ENCODE results near the gene MSL3.

Gene MSL3, protein sequence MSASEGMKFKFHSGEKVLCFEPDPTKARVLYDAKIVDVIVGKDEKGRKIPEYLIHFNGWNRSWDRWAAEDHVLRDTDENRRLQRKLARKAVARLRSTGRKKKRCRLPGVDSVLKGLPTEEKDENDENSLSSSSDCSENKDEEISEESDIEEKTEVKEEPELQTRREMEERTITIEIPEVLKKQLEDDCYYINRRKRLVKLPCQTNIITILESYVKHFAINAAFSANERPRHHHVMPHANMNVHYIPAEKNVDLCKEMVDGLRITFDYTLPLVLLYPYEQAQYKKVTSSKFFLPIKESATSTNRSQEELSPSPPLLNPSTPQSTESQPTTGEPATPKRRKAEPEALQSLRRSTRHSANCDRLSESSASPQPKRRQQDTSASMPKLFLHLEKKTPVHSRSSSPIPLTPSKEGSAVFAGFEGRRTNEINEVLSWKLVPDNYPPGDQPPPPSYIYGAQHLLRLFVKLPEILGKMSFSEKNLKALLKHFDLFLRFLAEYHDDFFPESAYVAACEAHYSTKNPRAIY

DNA sequence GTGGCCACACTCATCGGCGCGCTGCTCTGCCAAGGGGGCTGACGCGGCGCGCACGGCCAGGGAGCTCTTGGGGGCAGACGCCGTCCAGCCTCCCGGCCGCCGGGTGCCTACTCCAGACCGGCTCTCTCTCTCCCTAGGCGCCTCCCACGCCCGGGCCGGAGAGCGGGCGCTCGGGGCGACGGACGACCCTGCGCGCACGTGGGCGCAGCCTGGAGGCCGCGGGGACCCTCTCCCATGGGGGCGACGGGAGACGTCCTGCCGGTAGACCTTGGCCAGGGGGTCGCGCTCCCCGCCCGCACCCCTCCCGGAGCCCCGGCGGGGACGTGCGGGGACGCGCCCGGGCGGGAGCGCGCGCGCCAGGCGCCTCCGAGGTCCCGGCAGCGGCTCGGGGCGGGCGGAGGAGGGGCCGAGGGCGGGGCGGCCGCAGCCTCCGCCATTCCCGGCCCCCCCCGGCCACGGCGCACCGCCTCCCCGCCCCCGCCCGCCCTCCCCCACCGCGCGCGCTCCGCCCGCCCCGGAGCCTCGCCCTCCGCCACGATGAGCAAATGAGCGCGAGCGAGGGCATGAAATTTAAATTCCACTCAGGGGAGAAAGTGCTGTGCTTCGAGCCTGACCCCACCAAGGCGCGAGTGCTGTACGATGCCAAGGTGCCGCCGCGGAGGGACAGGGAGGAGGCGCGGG lies at the start of gene MSL3:
Gene MSL3 (plus strand): TSS at position 519 of the 681 bp plus-strand sequence. CDS start 27 bp downstream, at position 546.
- DNase-seq (ENCODE audit: low spot score): peak; percentile 75

DNA sequence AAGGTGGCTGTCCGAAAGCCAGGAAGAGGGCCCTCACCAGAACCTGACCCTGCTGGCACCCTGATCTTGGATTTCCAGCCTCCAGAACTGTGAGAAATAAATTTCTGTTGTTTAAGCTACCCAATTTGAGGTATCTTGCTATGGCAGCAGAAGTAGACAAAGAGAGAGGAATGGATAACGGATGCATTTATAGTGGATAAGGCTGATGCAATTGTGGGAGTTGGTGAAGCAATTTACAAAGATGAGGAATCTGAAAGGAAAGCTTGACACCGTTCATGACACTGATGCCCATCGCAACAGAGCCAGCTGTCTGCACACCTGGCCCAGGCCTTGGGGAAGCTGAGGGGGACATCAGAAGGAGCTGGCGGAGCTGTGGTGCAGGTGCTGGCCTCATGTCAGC lies 35.7 kb upstream of the MSL3 start:
- no peak for DNase-seq (ENCODE audit: low spot score)

DNA sequence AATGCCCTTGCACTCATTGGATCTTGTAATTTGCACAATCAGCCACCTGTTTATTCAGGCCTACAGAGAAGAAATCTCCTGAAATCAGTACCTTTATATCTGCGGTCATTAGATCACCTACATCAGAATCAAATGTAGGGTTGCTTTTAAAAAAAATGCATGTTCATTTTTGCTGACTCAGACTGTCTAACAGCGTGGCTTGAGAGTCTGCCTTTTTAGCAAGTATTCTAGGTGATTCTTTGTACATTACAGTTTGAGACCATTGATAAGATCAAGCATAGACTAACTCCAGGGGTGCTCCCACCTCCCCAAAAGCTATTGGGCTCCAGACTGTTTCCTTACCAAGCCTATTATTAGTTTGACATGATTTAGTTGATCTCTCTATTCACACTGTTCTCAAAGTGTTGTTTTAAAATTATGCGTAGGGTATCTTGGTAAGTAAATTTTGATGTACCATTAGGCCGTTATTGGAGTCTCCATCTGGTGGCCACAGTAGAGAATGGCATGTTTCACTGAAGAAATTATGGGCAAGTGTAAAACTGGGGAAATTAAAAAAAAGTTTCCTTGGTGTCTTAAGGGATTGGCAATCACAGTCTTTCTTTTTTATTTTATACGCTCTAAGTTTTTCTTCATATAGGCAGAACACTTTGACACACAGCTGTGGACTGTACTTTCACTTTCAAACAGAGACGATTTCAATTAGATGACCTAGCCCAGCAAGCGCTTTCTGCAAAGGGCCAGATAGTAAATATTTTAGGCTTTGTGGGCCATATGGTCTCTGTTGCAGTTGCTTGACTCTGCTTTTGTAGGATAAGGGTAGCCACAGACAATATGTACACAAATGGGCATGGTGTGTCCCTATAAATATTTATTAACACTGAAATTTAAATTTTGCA lies 33.7 kb upstream of the MSL3 start:
- DNase-seq (ENCODE audit: low spot score): peak; percentile 44

DNA sequence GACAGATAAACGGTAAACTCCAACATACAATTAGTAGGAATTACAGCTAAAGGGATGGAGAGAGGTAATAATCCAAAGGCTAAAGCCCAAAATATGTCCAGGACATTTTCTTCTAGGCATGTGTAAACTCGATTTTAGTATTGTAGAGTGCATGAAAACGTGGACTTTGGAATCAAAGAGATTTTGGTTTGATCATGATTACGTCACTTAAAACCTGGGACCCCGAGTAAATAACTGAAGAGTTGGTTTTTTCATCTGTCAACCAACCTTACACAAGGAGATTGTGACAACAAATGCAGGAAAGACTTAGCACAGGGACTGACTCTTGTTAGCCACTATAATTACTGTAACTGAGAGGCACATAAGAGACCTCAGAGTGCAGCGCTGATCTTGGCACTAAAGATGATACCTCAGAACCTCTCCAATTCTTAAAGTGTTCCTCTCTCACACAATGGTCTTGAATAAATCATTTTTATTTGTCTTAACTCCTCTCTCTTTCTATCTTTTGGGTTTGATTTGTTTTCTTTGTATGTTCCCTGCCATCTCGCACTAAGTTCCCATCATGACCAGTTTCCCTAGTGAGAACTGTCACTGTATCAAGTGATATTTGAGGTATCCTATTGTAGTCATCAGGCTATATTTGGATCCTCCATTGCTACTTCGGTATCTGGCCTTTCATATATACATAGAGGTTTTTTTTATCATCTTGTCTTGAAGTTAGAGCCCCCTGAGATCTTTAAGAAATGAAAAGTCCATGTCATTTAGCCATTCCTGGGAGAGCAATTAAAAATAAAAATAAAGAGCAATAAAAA lies 32.2 kb upstream of the MSL3 start:
- no peak for DNase-seq (ENCODE audit: low spot score)

DNA sequence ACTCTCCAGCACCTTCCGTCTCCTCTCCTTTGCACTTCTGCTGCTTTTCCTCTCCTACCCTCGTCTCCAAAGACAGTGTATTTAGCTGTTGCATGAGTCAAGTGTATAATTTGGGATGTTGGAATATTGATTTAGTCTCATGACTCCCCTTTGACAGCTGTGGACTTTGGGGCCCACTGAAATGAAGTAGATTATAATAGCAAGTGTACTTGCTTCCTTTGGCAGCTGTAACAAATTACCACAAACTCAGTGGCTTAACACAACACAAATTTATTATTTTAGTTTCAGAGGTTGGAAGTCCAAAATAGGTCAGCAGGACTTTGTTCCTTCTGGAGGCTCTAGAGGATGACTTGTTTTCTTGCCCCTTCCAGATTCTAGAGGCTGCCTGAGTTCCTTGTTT lies 29.5 kb upstream of the MSL3 start:
- DNase-seq (ENCODE audit: low spot score): no peak

DNA sequence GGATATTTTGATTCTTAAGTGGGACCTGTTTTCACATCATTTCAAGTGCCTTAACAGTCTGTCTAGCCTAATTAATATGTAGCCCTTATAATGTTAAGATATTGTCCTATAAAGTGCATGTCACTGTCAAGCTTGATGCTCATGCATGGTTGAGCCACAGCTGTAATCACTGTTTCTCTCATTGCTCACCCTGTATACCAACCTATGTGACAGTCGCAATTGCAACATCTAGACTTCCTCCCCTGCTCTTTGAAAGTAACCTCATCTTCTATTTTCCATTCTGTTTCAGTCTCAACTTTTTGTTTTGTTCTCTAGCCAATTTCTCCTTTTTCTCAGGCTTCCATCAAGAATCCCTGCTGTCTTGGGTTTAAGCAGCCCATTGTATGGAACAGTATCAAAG lies 24.4 kb upstream of the MSL3 start:
- DNase-seq (ENCODE audit: low spot score): no peak

DNA sequence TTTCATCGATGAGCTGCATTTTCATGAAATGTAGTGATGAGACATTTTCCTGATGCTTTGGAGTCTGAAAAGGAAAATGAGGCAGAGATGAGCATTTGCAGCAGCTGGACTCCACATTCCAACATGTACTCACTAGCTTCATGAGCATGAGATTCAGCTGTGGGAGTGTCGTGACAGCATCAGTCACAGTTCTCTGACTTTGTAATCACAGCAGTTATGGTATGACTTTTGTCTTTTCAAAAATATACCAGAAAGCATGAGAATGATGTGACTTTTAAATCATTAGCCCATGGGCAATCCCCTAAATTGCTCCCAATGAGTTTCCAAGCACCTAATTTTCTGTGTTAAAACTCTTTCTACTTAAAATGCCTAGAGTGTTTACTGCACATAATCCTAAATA lies 18.3 kb upstream of the MSL3 start:
- DNase-seq (ENCODE audit: low spot score): no peak

DNA sequence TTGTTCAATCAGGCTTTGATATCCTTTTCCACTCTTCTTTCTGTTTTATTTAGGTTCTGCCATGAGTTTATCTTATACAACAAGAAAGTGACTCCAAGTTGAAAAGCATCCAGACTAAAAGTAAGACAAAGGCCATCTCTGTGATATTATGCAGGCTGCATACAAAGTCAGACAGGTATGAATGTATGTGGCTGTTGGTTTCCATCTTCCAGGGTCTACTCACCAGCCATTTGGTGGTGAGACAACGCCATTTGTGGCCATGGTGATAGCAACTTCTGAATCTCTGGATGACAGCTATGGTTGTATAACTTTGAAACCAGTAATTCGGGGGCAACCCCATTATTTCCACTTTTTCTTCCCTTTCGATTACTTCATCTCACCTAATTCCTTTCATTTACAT lies 17.2 kb upstream of the MSL3 start:
- no peak for DNase-seq (ENCODE audit: low spot score)

DNA sequence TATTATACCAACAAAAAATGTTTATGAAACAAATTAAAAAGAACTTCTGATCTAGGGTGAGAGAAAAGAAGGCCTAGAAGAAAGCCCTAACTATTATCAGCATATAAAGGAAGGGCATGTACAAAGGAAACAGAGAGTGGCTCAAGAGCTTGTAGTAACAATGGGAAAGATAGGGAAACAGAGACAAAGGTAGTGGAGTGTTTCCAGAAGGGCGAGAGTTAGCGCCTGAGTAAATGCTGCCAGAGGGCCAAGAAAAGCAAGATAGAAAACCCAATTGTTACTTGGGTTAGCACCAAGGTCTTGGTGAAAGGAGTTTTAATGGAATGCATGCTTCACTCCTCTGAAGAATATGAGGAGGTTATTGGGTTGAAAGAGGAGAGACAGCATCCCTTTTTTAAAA lies 16.5 kb upstream of the MSL3 start:
- DNase-seq (ENCODE audit: low spot score): no peak

DNA sequence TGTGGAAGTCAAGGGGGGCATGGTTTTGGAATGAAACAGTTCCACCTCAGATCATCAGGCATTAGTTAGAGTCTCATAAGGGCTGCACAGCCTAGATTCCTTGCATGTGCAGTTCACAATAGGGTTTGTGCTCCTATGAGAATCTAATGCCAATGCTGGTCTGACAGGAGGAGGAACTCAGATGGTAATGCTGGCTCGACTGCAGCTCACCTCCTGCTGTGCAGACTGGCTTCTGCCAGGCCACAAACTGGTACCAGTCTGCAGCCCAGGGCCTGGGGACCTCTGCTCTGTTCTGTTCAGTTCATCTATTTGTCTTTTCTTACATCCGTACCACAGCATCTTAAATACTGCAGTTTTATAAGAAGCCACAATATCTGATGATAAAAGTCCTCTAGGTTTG lies 12.2 kb upstream of the MSL3 start:
- DNase-seq (ENCODE audit: low spot score): no peak

DNA sequence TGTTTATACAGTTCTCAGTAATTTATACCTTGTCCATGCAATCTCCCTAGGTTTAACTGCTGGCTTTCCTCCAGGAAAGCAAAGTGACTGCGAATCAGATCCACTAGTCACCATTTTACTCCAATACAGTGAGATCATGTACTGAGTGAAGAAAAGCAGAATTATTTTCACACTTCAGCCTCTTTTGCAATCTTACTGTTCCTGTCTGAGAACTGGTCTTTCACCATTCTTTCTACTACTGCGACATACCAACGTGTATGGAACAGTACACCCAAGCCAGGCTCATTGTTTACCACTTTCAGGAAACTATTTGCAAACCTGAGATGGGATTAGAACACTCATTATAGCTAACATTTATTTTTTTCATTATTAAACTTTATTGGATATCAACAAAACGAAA lies 8.0 kb upstream of the MSL3 start:
- DNase-seq (ENCODE audit: low spot score): no peak

DNA sequence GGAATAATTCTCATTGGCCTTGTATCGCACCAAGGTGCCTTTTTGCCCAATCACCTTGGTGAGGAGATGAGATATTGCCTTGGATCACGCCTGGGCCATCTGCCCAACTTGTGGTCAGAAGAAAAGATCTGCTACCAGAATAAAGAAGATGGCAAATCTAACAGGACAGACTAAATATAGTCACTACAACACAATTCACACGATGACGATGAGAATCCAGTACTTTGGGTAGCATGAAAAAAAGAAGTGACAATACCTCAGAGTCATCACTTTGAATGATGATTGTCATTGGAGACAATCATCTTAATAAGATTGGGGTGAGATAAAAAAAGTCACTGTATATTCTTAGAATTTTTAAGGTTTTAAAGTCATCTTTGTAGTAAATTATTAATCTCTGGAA lies 7.3 kb upstream of the MSL3 start:
- no peak for DNase-seq (ENCODE audit: low spot score)

DNA sequence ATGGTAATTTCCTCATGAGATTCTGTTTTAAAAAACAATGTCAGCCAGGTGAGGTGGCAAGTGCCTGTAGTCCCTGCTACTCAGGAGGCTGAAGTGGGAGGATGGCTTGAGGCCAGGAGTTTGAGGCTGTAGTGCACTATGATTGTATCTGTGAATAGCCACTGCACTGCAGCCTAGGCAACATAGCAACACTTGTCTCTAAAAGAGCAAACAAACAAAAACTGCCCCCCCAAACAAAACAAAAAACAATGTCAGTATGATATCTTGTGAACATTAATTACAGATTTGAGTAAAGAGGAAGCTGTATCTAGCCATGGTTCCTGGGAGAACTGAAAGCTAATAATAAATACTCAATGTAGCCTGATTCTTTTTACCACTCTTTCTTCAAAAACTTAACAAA lies 6.8 kb upstream of the MSL3 start:
- DNase-seq (ENCODE audit: low spot score): no peak

DNA sequence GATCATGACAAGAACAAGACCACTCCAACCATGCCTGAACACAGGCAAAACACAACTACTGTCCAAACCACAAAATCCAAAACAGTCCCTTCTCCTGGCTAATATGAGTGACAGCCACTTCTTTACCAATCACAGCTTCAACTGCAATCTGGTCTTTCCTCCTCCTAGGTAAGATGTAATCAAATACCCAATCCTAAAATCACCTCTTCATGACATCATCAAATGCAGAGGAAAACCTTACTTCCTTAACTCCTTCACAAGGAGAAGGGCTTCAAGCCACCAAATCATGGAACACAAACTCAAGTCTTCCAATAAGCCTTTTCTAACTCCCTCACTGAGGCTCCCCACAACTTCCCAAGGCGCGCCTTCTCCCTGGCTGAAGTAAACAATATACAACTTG lies 4.4 kb upstream of the MSL3 start:
- DNase-seq (ENCODE audit: low spot score): no peak

DNA sequence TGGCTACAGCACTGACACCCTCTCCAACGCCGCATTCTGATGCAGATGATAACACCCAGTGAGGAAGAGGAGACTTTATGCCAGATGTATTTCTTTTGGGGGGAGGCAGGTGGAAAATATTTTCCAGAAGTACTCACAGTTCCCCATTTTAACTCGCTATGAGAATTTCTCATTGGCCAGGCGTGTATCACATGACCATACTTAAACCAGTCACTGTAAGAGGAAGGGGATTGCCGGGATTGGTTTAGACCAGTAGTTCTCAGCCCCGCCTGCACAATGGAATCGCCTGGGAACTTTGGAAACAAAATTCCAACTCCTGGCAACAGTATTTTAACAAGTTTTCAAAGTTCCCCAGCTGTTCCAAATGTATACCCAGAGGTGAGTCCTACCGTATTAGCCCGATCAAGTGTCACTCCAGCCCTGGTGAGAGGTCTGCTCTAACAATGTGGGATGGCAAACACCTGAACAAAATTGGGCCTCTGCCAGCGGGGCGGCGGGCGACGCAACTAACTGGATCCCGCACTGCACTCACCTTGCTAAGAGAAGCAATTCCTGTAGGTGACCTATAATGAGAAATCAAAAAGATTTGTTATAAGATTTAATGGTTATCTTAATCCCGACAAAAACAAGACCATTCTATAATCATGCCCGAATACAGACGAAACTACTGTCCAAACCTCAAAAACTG lies 2.9 kb upstream of the MSL3 start:
- no peak for DNase-seq (ENCODE audit: low spot score)

DNA sequence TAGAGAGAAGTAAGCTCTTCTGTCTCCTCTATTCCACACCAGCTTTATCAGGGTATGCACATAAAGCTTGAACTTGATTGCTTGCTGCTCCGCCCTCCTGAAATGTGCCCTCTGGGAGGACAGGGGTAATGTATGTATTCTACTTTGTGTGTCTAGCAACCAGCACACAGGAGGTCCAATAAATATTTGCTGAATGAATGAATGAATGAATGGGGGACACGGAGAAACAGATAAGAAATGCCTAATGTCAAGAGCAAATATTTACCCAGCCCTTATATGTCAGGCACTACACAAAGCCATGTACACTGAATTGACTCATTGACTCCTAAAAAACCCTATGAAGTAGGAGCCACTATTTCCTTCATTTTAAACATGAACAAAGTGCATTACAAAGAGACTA lies 2.3 kb upstream of the MSL3 start:
- no peak for DNase-seq (ENCODE audit: low spot score)

DNA sequence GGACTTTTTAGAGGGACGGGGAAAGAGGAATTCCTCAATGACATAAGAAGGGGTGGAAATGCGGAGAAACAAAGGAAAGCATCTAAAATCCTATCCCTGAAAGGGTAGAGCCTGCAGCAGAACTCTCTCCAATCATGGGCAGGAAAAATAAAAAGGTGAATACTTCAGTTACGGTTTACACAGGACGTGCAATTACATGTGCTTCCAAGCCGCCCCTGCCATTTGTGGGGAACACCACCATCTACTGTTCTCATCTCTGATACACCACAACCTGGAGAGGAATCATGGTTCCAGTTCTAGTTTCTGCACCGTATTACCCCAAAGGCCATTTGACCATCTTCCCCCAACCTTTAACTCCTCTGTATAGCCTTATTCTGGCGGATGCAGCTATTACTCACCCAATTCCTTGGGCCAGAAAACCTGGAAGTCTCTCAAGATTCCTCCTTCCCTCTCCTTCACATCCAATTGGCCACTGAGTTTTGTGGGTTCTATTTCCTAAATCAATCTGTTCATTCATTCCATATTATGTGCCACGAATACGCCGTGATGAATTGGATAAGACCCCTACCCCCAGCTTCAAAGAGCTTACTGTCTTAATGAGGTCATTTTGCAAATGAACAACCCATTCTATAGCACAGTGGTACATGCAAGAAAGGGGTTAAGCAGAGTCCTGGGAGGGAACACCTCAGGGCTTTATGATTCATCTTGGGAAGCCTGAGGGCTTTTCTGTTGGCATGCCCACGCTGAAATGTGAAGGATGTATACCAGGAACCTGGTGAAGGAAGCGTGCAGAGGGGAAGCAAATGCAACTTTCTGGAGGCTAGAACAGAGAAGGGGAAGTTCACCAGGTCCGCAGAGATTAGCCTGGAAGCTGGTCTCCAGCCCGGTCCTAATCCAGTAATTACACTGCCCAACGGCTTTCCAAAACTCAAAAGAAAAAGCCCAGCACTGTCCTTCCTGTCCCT lies 1.4 kb upstream of the MSL3 start:
- no peak for DNase-seq (ENCODE audit: low spot score)

DNA sequence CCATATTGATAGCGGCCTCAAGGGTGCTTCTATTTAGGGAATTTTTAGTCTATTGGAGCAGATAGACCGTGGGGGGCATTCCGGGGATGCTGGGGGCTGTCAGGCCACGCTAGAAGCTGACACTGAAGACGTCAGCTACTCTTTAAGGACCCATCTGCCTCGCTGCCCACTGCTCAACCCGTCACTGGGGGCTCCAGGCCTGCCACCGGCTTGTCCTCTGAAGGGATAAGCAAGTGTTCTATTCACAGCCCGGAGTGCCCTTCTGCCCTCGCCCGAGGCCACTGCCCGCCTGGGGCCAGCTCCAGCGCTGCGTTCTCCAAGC lies 679 bp upstream of the MSL3 start:
- DNase-seq (ENCODE audit: low spot score): no peak

DNA sequence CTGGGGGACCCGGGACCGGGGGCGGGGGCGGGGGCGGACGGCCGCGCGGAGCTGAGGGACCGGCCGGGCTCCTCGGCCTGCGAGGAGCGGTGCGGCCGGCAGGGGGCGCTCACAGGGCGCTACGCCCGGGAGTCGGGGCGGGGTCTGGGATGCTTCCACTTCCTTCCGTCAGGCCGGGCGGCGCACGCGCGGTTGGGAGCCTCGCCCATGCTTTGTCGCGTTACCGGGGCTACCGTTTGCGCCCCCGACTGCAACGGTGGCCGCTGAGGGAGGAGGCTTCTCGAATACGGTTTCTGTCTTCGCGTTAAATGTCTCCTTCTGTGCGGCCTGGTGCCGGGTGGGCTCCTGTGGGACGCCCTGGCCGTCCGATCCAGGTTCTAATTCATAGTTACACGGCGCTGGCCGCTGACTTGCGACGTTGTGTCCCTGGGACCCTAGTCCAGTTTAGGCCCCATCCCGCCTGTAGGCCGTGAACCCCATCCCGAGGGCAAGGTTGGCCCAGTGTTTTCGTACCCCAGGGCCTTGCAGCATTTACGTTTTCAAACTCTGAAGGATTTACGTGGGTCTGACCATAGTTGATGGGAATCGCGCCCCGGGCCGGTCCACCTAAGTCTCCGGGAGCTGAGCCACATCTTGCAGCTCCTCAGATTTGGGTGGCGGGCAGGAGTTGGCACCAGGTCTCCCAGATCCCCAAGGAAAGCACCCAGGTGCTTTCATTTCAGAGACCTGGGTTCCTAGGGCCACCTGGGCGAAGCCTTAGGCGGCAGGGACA lies 549 bp downstream of the MSL3 start:
- DNase-seq (ENCODE audit: low spot score): peak; percentile 80

All from AG08395 (cell line).